Measurements from ENCODE around the gene CCDC117.
A peak's percentile ranks its signal among the peaks of the same experiment; 100 is the strongest.
"Not testable (repeated sequence)": the region's sequence is repeated elsewhere in the genome, so short reads cannot be mapped to it uniquely, and the experiment has no call there.

Gene CCDC117

GRCh38 chr22:28798810-28799605, 26.5 kb downstream of the CCDC117 start:
- no peak for DNase-seq
- Mint-ChIP-seq H3K4me1 (peaks cover 33% of the 10 kb centered on the region), H3K4me3 (peak overlapping the region; percentile 87), H3K27ac (peak overlapping the region; percentile 85), H3K9me3 (no peaks in the 10 kb centered on the region), H3K36me3 (ENCODE audit: low read depth) (peaks cover 44% of the 10 kb centered on the region), H3K27me3 (ENCODE audit: low read depth, poor library complexity) (no peaks in the 10 kb centered on the region)
- TF ChIP-seq, protein P1, sequence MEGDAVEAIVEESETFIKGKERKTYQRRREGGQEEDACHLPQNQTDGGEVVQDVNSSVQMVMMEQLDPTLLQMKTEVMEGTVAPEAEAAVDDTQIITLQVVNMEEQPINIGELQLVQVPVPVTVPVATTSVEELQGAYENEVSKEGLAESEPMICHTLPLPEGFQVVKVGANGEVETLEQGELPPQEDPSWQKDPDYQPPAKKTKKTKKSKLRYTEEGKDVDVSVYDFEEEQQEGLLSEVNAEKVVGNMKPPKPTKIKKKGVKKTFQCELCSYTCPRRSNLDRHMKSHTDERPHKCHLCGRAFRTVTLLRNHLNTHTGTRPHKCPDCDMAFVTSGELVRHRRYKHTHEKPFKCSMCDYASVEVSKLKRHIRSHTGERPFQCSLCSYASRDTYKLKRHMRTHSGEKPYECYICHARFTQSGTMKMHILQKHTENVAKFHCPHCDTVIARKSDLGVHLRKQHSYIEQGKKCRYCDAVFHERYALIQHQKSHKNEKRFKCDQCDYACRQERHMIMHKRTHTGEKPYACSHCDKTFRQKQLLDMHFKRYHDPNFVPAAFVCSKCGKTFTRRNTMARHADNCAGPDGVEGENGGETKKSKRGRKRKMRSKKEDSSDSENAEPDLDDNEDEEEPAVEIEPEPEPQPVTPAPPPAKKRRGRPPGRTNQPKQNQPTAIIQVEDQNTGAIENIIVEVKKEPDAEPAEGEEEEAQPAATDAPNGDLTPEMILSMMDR (IDR thresholded peaks at IDR 0.05), result no peak

DNA sequence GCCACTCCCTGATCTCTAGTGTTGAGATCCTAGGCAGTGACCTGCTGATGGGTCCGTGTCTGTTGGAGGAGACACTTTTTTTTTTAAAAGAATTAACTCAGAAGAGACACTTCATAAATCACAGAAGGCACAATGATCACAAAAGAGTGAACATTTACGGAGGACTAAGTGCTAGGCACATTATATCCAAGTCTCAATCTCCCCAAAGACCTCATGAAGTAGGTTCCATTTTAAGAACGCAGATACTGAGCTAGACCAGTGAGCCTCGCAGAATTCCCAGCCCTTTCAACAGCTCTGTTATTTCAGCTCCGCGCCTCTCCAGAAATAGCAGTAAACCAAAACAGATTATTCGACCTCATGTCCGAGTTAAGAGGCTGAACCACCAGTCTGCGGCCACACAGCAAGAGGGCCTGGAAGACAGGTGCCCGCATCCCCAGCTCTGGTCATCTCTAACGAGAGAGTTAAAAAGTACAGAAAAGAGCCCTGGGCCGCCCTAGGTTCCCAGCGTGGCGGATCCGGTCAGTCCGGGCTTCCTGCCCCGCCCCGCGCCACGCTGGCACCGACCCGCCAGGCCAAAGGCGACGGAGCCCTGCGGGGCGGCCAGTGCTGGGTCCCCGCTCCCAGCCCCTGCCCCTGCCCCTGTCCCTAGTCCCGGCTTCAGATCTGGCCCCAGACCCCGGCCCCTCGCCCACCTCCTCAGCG, 27.3 kb downstream of the CCDC117 start:
- TF ChIP-seq, protein P1 (IDR thresholded peaks at IDR 0.05), result no peak
- H3K36me3 Mint-ChIP-seq (ENCODE audit: low read depth), result peaks cover 36% of the 10 kb centered on the region
- H3K27ac Mint-ChIP-seq, result peak overlapping the region; percentile 85
- H3K9me3 Mint-ChIP-seq, result no peaks in the 10 kb centered on the region
- H3K4me1 Mint-ChIP-seq, result peaks cover 33% of the 10 kb centered on the region
- no peaks in the 10 kb centered on the region for H3K27me3 Mint-ChIP-seq (ENCODE audit: low read depth, poor library complexity)
- peak; percentile 68 for DNase-seq
- H3K4me3 Mint-ChIP-seq, result peak overlapping the region; percentile 87

DNA sequence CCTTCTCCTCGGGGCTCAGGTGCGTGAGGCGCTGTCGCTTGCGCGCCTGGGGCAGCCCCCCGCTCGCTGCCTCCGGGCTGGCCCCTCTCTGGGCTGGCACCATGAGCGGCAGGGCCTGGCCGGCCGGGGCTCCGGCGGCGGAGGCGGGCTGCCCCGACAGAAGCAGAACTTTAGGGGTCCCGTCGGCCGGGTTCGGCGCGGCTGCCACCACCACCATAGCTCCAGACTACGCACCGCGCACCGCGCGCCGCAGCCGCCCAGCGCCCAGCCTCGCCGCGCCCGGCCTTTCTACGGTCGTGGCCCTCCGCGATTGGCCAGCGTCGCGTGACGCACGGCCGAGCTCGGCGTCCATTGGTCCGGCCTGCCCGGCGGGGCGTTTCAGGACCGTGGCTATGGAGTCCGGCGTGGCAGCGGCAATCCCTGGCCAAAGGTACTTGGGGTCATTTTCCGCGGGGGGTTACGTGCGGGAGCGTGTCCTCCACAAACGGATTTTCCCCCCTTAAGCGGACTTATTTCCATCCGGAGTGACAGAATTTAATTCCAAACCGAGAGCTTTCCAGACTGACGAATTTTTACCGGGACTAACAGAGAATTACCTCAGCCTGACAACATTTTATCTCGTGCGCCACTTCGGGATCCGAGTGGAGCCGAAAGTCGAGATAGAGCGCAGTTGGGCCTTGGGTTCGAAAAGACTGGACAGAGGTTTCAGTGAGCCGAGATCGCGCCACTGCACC, 28.0 kb downstream of the CCDC117 start, which contains the start of gene XBP1:
Gene XBP1 (minus strand): TSS at position 262 of the 734 bp plus-strand sequence.
- peaks cover 29% of the 10 kb centered on the region for H3K36me3 Mint-ChIP-seq (ENCODE audit: low read depth)
- TF ChIP-seq, protein P1 (IDR thresholded peaks at IDR 0.05), result no peak
- H3K27ac Mint-ChIP-seq, result peak within 1 kb of the TSS; percentile 100
- H3K27me3 Mint-ChIP-seq (ENCODE audit: low read depth, poor library complexity), result no peaks in the 10 kb centered on the region
- H3K4me3 Mint-ChIP-seq, result peak within 1 kb of the TSS; percentile 87
- no peaks in the 10 kb centered on the region for H3K9me3 Mint-ChIP-seq
- peaks cover 33% of the 10 kb centered on the region for H3K4me1 Mint-ChIP-seq
- peak; percentile 93 for DNase-seq

- TF ChIP-seq, protein P1 (IDR thresholded peaks at IDR 0.05), result no peak
- no peaks in the 10 kb centered on the region for H3K27me3 Mint-ChIP-seq (ENCODE audit: low read depth, poor library complexity)
- peaks cover 33% of the 10 kb centered on the region for H3K4me1 Mint-ChIP-seq
- no peaks in the 10 kb centered on the region for H3K9me3 Mint-ChIP-seq
- H3K27ac Mint-ChIP-seq, result peak overlapping the region; percentile 64
- peaks cover 16% of the 10 kb centered on the region for H3K36me3 Mint-ChIP-seq (ENCODE audit: low read depth)
- DNase-seq, result no peak
- peak overlapping the region; percentile 69 for H3K4me3 Mint-ChIP-seq
Measured at GRCh38 chr22:28801845-28802594, 29.5 kb downstream of the CCDC117 start.

GRCh38 chr22:28802595-28803123, 30.2 kb downstream of the CCDC117 start:
- no peak for DNase-seq
- H3K36me3 Mint-ChIP-seq (ENCODE audit: low read depth), result peaks cover 12% of the 10 kb centered on the region
- peak overlapping the region; percentile 69 for H3K4me3 Mint-ChIP-seq
- TF ChIP-seq, protein P1 (IDR thresholded peaks at IDR 0.05), result no peak
- no peaks in the 10 kb centered on the region for H3K9me3 Mint-ChIP-seq
- no peak overlapping the region for H3K27ac Mint-ChIP-seq
- H3K27me3 Mint-ChIP-seq (ENCODE audit: low read depth, poor library complexity), result peaks cover 4% of the 10 kb centered on the region
- H3K4me1 Mint-ChIP-seq, result peaks cover 33% of the 10 kb centered on the region

DNA sequence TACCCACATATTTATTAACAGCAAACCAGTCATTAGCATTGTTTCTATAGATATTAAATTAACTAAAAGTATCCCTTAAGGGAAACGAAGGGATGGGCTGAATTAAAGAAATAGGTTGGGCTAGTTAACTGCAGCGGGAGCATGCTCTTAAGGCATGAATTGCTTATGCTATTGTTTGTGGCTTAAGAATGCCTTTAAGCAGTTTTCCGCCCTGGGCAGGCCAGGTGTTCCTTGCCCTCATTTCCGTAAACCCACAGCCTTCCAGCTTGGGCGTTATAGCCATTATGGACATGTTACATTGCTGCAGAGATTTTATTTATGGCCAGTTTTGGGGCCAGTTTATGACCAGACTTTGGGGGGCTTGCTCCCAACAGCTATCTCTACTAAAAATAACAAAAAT, 32.9 kb downstream of the CCDC117 start:
- DNase-seq; H3K27ac Mint-ChIP-seq; H3K9me3 Mint-ChIP-seq; H3K36me3 Mint-ChIP-seq (ENCODE audit: low read depth); H3K4me3 Mint-ChIP-seq: not testable (repeated sequence)
- H3K27me3 Mint-ChIP-seq (ENCODE audit: low read depth, poor library complexity), result peaks cover 10% of the 10 kb centered on the region
- peaks cover 17% of the 10 kb centered on the region for H3K4me1 Mint-ChIP-seq

All from nephron progenitor cell (in vitro differentiated cells).